Cerebellar cortex (tissue), 1 donor: ENCODE measurements around the gene HHEX.
"Not testable (repeated sequence)": the region's sequence is repeated elsewhere in the genome, so short reads cannot be mapped to it uniquely, and the experiment has no call there.

ENCODE experiments used
- DNase-seq: peaks from one replicate; pipeline ENCODE4 v3.0.0-alpha.2; 2015; ENCODE audit warnings: low spot score

Gene HHEX

DNA sequence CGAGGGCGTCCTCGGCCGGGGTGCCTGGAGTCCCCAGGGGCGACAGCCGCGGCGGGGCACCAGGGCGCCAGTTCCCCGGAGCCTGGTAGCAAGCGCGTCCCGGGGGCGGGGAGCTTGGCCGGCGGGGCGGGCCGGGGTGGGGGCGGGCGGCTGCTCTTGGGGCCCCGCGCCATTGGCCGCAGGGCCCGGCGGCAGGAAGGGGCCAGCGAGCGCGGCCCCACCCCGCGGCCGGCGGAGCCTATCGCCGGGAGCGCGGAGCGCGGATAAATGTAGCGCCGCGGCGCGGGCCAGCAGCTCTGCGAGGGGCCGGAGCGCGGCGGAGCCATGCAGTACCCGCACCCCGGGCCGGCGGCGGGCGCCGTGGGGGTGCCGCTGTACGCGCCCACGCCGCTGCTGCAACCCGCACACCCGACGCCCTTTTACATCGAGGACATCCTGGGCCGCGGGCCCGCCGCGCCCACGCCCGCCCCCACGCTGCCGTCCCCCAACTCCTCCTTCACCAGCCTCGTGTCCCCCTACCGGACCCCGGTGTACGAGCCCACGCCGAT is at the start of gene HHEX:
Gene HHEX (plus strand): TSS at position 293 of the 548 bp plus-strand sequence. CDS start 32 bp downstream, at position 325.
- no peak for DNase-seq

DNA sequence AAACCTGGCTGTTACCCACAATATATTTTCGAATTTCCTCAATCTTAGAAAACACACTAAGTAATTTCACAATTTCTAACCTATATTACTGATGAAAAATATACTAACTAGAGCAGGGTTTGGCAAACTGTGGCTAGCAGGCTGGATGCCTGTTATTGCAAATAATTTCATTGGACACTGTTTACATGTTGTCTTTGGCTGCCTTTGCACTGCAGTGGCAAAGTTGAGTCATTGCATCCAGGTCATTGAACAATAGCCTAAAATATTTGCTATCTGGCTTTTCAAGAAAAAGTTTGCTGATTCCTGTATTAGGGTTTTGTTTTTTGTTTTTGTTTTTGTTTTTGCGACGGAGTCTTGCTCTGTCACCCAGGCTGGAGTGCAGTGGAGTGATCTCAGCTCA is 49.6 kb upstream of the HHEX start:
- DNase-seq, result no peak

DNA sequence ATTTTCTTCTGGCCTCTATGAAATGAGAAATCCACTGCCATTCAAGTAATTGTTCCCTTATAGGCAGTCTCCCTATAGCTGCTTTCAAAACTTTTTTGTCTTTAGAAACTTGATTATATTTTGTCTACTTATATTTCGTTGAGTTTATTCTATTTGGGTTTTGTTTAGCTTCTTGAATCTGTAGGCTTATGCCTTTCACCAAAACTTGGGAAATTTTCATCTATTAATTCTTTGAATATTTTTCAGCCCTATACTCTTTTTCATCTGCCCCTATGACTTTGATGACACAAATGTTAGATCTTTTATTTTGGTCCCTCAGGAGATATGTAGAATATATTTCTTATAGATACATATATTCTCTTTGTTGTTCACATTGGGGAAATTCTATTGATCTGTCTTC is 48.3 kb upstream of the HHEX start:
- no peak for DNase-seq

DNA sequence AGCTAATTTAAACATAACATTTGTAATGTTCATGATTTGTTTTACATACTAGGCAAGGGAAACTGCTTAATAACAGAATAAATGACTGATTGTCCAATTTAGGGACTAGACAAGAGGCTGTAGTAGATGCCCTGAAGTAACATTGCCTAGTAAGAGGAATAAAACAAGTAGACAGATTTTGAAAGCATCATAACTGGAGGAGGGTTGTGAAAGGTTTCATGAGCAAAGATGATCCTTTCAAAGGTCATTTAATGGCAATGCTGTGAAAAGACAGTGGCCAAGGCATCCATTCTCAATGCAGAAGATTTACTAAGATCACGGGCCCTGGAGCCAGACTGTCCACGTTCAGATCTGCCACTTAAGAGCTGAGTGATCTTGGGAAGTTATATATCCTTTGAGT is 44.8 kb upstream of the HHEX start:
- DNase-seq, result no peak

DNA sequence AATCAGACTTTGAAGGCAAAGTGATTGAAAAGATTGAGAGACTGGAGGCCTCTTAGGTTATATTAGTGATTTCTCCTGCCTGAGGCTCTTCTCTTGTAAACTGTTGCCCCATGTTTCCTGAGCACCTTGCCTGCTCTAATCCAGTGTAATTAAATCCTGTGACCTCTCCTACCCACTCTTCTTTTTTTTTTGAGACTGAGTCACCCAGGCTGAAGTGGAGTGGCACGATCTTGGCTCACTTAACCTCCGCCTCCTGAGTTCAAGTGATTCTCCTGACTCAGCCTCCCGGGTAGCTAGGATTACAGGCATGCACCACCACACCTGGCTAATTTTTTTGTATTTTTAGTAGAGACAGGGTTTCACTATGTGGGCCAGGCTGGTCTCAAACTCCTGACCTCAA is 38.9 kb upstream of the HHEX start:
- DNase-seq, result not testable (repeated sequence)

DNA sequence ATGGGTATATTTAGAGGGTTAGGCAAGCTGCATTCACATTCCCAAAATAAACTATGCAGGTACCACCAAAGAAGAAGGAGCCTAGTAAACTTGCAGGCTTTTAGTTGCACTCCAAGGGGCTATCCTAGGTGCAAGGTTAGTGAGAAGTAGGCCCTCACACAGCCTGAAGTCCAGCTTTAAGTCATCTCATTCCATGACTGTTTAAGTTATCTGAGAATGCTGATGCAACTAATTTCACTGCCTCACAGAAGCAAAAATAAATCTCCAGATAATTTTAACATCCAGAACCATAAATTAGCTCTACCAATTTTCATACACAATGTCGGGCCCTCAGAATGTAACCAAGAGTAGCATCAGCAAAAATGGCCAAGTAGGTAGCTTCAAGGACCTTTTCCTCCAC is 34.3 kb upstream of the HHEX start:
- DNase-seq, result no peak

DNA sequence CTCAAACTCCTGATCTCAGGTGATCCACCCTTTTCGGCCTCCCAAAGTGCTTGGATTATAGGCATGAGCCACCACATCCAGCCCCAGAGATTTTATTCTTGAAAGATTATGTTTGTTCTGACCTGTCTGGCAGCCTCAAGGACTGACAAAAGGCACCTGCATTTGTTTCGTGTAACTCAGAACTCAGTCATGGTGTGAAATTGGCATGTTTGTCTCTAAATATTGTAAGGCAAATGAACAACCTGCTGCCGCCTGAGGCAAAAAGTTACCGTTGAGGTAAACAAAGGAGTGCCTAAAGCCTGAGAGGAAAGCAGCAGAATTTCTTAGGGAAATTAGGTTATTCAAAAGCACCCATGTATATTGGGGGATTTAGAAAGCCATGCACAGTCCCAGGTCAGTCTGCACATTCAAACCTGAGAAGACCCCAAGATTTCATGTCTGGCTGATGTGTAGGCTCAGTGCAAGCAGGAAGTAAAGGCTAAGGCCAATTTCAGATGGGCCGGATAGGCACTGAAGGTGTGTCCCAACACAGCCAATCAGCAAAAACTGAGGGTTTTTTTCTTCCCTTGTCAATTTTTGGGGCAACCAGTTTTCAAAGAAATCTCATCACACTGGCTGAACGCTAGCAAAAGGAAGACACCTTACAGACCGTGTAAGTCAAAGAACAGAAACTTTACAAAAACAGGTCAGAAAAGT is 33.3 kb upstream of the HHEX start:
- no peak for DNase-seq

DNA sequence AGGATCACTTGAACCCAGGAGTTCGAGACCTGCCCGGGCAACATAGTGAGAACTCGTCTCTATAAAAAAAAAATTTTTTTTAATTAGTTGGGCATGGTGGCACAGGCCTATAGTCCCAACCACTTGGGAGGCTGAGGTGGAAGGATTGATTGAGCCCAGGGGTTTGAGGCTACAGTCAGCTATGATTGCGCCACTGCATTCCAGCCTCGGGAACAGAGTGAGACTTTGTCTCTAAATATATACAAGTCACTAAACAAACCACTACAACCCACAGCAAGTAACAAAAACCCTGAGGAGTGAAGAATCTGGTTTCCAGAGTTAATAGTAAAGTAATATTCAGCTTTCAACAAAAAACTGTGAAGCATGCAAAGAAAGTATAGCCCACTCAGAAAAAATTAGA is 32.7 kb upstream of the HHEX start:
- DNase-seq, result no peak

DNA sequence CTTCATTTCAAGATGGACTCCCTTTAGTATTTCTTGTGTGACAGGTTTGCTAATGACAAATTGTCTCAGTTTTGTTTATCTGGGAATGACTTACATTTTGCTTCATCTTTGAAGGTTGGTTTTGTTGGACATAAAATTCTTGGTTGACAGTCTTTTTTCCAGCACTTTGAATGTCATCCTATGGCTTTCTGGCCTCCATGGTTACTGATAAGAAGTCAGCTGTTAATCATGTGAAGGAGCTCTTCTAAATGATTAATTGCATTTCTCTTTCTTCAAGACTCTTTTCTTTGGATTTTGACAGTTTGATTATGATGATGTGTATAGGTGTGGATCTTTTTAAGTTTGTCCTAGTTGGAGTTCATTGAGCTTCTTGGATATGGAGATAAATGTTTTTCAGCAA is 26.9 kb upstream of the HHEX start:
- DNase-seq, result no peak

DNA sequence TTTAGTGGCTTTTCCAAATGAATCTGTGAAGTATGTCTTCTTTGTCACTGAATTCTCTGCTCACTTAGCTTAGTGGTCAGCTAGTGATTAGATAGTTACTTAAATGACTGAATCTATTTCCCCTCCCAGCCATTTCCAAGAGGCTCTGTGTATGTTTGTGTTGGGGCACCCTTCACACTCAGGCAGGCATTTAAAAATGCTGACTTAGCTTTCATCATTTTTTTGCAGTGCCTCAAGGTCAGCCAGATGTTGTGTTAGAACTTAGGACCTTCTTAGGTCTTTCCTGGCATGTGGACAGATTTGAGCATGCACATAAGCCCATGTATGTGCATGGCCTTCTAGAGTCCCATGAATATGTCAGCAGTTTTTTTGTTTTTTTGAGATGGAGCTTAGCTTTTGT is 25.4 kb upstream of the HHEX start:
- no peak for DNase-seq

DNA sequence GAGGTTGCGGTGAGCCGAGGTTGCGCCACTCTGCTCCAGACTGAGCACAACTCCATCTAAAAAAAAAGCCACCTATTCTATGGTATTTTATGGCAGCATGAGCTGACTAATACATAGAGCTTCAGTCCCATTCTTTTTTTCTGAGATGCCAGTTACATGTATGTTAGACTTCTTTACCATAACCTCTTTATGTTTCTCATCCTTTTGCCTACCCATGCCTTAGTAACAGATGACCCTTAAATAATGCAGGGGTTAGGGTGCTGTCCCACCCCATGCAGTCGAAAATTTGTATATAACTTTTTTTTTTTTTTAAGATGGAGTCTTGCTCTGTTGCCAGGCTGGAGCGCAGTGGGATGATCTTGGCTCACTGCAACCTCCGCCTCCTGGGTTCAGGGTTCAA is 22.7 kb upstream of the HHEX start:
- DNase-seq, result no peak

DNA sequence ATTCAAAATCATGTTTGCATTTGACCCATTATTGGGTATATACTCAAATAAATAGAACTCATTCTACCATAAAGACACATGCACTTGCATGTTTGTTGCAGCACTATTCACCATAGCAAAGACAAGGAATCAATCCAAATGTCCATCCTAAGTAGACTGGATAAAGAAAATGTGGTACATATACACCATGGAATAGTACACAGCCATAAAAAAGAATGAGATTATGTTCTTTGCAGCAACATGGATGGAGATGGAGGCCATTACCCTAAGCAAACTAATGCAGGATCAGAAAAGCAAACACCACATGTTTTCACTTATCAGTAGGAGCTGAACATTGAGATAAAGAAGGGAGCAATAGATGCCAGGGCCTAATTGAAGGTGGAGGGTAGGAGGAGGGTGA is 12.0 kb upstream of the HHEX start:
- no peak for DNase-seq

DNA sequence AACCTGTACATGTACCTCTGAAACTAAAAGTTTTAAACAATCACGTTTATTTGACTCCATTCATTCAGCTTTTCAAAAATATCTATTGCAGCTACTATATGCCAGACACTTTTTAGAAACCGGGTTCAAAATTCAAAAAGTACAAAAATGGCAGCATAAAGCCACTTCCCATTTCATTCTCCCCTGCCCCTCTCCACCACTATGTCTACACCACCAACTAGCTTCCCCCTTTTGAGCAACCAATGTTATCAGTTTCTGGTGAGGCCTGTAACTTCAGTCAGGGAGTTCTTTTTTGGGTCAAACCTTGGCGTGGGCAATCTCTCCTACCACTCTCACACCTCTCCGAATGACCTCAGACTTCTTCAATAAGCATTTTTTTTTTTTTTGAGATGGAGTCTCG is 11.5 kb upstream of the HHEX start:
- no peak for DNase-seq

DNA sequence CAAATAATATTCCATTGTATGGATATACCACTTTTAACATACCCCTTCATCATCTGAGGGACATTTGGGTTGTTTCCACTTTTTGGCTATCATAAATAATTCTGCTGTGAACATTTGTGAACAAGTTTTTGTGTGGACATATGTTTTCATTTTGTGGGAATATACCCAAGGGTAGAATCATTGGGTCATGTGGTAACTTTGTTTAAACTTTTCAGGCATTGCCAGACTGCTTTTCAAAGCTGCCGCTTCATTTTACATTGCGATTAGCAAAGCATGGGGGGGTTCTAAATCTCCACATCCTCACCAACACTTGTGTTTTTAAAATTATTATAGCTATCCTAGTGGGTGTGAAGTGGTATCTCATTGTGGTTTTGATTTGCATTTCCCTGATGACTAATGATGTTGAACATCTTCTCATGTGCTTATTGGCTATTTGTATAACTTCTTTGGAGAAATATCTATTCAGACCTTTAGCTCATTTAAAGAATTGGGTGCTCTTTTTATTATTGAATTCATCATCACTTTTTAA is 8.4 kb upstream of the HHEX start:
- no peak for DNase-seq

DNA sequence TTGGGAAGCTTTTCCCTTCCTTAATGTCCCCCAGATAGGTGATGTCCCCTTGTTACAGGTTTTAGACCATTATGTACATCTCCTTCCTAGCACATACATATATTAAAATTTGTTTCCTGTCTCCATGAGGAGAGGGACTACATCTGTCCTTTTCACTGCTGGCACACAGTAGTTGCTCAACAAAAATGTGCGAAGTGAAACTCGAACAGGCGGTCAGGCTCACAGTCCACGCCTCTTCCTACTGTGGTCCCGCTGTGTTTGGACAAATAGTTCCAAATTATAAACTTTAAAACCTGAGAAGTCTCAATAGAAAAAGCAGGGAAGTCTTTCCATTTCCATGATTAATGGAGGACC is 1.2 kb upstream of the HHEX start:
- DNase-seq, result no peak

DNA sequence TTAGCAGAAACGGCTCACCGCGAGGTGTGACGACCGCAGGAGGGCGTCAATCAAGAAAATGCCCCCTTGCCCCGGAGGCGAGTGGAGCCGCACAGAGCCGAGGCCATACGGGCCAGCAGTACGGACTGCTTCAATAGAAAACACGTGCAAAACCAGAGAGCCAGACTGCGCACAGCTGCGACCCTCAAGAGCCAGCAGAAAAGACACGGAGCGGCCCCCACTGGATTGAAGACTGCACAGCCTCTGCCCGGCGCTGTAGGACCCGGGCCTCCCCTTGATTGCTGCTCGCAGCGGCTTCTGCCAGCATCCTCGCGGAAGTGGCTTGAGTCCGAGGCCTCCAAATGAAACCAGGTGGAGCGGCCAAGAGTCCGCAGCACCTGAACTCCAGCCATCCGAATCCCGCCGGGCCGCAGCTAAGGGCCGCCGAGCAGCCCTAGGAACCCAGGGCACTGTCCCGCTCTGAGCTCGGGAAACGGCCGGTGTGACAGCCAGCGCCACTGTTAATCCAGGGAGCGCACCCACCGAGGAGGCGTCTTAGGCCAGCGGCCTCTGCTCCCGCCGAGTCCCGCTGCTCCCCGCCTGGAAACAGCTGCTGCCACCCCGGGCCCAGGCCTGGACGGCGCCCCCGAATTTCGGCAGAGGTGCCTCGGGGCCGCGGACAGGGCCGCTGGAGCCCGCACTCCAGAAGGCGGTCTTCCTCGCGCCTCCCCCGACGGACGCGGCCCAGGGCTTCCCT is 660 bp upstream of the HHEX start:
- DNase-seq, result no peak

DNA sequence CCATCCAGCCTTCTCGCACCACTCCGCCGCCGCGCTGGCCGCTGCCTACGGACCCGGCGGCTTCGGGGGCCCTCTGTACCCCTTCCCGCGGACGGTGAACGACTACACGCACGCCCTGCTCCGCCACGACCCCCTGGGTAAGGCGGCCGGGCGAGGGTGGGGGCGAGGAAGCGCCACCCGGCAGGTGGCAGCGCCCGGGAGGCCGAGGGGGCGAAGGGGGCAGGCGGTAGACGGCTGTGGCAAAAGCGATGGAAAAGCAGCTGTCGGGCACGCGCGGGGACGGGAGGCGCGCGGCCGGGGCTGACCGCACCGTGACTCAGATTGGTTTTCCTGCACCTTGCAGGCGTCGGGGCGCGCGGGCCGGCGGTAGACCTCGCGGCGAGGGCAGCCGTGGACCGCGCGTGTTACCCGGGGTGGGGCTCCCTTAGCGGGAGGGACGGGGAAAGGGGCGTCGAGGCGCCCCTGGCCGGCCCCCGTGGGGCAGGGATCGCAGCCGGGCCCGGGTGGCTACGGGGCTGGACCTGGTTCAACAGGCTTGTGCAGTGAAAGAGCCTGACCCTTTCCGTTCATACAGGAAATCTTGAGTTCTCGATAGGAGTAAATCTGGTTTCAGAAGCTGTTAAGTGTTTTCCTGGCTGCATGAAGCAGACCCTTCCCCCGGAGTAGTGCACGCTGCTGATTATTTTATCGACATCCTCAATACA is 608 bp downstream of the HHEX start:
- DNase-seq, result no peak

DNA sequence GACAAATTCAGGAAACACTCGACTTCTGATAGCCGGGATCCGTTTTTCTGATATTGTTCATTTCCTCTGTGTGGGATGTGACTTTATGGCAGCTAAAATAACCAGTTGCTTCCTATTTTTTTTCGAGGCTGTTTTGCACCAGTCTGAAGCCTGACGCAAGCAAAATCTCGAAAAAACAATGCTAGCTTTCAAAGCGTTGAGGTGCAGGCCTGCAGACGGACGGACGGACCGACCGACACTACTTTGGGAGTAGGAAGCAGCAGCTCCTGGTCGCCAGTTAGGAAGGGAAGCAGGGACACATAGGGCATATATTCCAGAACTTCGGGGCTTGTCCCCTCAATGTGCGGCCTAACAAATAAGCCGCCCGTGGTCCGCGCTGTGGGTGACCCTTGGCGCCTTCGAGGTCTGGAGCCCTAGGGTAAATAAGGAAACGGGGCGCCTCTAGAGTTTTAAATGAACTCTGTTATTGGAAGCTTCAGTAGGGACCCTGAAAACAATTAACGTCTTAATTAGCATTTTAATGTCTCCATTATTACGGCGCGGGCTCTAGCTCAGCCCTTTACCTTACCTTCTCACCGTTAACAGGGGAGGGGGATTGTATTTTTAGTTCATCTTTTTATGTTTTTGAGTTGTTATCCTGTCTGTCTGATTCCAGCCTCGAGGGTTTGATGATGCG is 1.3 kb downstream of the HHEX start:
- no peak for DNase-seq

DNA sequence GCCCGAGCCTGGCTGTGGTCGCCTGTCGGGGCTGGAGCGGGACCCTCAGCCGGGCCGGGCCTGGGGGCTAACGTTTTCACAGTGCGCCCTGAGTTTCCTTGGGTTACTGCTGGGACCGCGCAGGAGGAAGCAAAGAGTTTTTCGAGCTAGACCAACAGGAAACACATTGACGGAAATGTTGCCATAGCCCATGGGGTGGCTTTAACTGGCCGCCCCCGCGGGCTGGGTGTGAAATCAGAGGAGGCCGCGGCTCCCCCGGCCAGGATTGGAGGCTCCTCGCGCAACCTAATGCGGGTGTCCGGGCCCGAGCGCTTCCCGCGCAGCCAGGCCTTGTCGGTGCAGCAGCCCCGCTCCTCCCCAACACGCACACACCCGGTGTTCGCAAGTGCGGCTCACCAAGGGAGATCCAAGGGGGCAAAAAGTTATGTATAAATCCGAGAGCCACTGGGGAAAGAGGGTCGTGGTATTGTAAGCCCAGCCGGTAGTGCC is 1.9 kb downstream of the HHEX start:
- DNase-seq, result no peak

DNA sequence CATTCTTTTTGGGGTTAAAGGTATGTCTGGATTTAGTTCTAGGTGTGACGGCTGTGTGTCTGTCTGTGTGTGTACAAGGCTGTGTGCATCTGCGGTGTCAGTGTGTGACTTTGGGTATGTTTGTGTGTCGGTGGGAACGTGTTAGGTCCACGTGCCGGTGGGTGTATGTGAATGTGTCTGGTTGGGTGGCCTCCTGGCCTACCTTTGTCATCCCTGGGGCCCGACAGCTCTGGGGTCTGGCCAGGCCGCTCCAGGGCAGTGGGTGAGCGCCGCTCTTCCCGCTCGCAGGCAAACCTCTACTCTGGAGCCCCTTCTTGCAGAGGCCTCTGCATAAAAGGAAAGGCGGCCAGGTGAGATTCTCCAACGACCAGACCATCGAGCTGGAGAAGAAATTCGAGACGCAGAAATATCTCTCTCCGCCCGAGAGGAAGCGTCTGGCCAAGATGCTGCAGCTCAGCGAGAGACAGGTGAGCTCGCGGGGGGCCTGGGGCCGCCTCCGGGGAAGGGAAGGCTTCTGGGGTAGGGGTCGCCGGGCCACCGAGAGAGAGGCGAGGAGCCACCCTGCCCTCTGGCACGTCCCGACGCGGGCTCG is 2.4 kb downstream of the HHEX start:
- no peak for DNase-seq

DNA sequence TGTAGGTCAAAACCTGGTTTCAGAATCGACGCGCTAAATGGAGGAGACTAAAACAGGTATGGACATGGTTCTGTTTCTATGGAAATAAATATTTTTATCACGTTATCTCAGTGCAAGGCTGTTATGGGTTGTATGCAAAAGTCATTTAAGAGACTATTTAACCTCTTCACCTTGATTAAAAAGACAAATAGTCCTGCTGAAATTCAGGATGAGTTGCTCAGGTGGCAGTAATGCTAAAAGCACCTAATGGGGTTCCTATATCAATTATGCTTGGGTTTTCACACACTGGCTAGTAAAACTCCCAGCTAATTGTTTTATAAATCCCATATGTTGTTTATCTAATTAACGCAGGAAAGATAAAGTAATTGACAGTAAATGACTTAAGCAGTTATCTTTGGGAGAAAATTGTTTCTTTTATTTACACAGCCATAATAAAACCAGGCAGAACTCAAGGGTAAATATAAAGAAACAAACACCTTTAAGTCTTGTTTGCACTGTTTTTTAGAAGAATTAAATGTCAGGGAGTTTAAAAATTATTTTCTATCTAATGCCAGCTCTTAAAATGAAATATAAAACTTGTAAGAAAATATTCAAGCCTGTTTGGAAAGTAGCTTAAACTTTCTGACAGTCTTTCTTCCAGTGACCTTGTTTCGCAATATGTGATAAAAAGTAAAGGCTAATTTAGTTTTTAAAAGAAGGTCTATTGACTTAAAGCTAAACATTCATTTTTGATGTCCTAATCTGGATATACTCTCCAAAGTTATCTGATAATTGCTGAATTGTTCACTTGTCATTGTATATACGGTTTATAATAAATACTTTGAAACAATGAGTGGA is 3.2 kb downstream of the HHEX start:
- DNase-seq, result no peak
